GM23338 (cell line): ENCODE data around the gene WRNIP1. TPM values are rescaled to one million over a fixed set of nuclear protein-coding genes. Genes with fewer than 3 reads are reported as not detected.

ENCODE experiments used
- ATAC-seq: fragments of 200-7000 bp; cut with Tn5 transposase; 3 replicates; pipeline ENCODE4 v1.9.1; 2020
- DNase-seq: peaks from one replicate; pipeline ENCODE4 v3.0.0-alpha.2; 2015; ENCODE audit warnings: low spot score
- H2AFZ ChIP-seq: fragments of 200-600 bp; sonication (generic); 2 replicates; pipeline ENCODE4 v1.8.0; 2016; ENCODE audit warnings: antibody characterized with exemption, mild to moderate bottlenecking, moderate library complexity
- H3F3A ChIP-seq: fragments of 200-600 bp; sonication (generic); replicated peaks from 2 replicates; pipeline ENCODE4 v1.8.0; 2017; ENCODE audit warnings: antibody characterized with exemption, mixed run types, low read depth
- H3K27ac ChIP-seq: fragments of 200-600 bp; sonication (generic); 2 replicates; pipeline ENCODE4 v1.6.1; 2016; ENCODE audit warnings: low read depth
- H3K27me3 ChIP-seq: fragments of 200-600 bp; sonication (generic); 2 replicates; pipeline ENCODE4 v1.8.0; 2016; ENCODE audit warnings: mild to moderate bottlenecking, mixed run types, moderate library complexity; ENCODE audit not compliant: insufficient read depth
- H3K36me3 ChIP-seq: fragments of 200-600 bp; sonication (generic); 2 replicates; pipeline ENCODE4 v1.8.0; 2016; ENCODE audit warnings: mild to moderate bottlenecking; ENCODE audit not compliant: insufficient read depth
- H3K4me1 ChIP-seq: fragments of 200-600 bp; sonication (generic); 2 replicates; pipeline ENCODE4 v1.8.0; 2016; ENCODE audit warnings: mild to moderate bottlenecking, moderate library complexity; ENCODE audit not compliant: insufficient read depth
- H3K4me2 ChIP-seq: fragments of 200-600 bp; sonication (generic); 2 replicates; pipeline ENCODE4 v1.7.1; 2017; ENCODE audit warnings: mixed run types
- H3K4me3 ChIP-seq: fragments of 200-600 bp; sonication (generic); 2 replicates; pipeline ENCODE4 v1.6.1; 2016; ENCODE audit warnings: mixed run types
- H3K79me2 ChIP-seq: fragments of 200-600 bp; sonication (generic); replicated peaks from 2 replicates; pipeline ENCODE4 v1.8.0; 2017; ENCODE audit warnings: mild to moderate bottlenecking; ENCODE audit not compliant: insufficient read depth
- H3K9me2 ChIP-seq: fragments of 200-600 bp; sonication (generic); 2 replicates; pipeline ENCODE4 v1.8.0; 2017; ENCODE audit not compliant: insufficient read depth
- H4K20me1 ChIP-seq: fragments of 200-600 bp; sonication (generic); replicated peaks from 2 replicates; pipeline ENCODE4 v1.8.0; 2017; ENCODE audit warnings: mild to moderate bottlenecking; ENCODE audit not compliant: insufficient read depth
- H3K27ac Mint-ChIP-seq: 2 replicates; pipeline ENCODE4 v1.8.0; 2020; ENCODE audit warnings: inconsistent platforms, mild to moderate bottlenecking, moderate library complexity, mixed read lengths
- H3K27me3 Mint-ChIP-seq: 3 replicates; pipeline ENCODE4 v1.8.0; 2022; ENCODE audit warnings: low read depth, mild to moderate bottlenecking, moderate library complexity, mixed read lengths, inconsistent platforms; ENCODE audit not compliant: insufficient read depth, poor library complexity
- H3K36me3 Mint-ChIP-seq: 3 replicates; pipeline ENCODE4 v1.8.0; 2021; ENCODE audit warnings: low read depth, mild to moderate bottlenecking, inconsistent platforms, moderate library complexity, mixed read lengths
- H3K4me1 Mint-ChIP-seq: 3 replicates; pipeline ENCODE4 v1.8.0; 2020; ENCODE audit warnings: mild to moderate bottlenecking, inconsistent platforms, mixed read lengths
- H3K4me3 Mint-ChIP-seq: 3 replicates; pipeline ENCODE4 v1.8.0; 2021; ENCODE audit warnings: moderate library complexity, mild to moderate bottlenecking, inconsistent platforms, mixed read lengths
- H3K9me3 Mint-ChIP-seq: 3 replicates; pipeline ENCODE4 v1.8.0; 2020; ENCODE audit warnings: moderate library complexity, mild to moderate bottlenecking, inconsistent platforms, mixed read lengths
- CREB1 ChIP-seq: fragments of 250-450 bp; sonication (Bioruptor Pico); IDR thresholded peaks from 2 replicates; pipeline ENCODE4 v1.5.0; 2020; ENCODE audit warnings: low read depth, mild to moderate bottlenecking, moderate library complexity
- CTCF ChIP-seq, 2 experiments: fragments of 200-600 bp in 1 of 2; sonication (generic) in 1 of 2; conservative IDR thresholded peaks; 2 replicates each; pipeline versions ENCODE4 v1.5.1 to v1.6.1; 2016 to 2017; ENCODE audit warnings: antibody characterized with exemption in 2 of 2, low read depth in 2 of 2, mild to moderate bottlenecking in 2 of 2, moderate library complexity in 1 of 2
- EZH2 ChIP-seq: fragments of 200-600 bp; sonication (generic); IDR thresholded peaks from one replicate; pipeline ENCODE4 v1.8.0; 2017; ENCODE audit warnings: antibody characterized with exemption, mild to moderate bottlenecking, low read depth; ENCODE audit not compliant: unreplicated experiment
- EZH2phosphoT487 ChIP-seq: fragments of 200-600 bp; sonication (generic); IDR thresholded peaks from one replicate; pipeline ENCODE4 v1.8.1; 2018; ENCODE audit warnings: antibody characterized with exemption; ENCODE audit not compliant: unreplicated experiment
- JUNB ChIP-seq: IDR thresholded peaks from one replicate; pipeline ENCODE4 v1.6.1; 2016; ENCODE audit warnings: antibody characterized with exemption; ENCODE audit not compliant: unreplicated experiment
- NANOG ChIP-seq: IDR thresholded peaks from 2 replicates; pipeline ENCODE4 v1.6.1; 2016; ENCODE audit warnings: antibody characterized with exemption, borderline replicate concordance
- POLR2AphosphoS5 ChIP-seq: IDR thresholded peaks from 2 replicates; pipeline ENCODE4 v1.6.1; 2016; ENCODE audit warnings: antibody characterized with exemption, low read depth
- STAT1 ChIP-seq: IDR thresholded peaks from one replicate; pipeline ENCODE4 v1.6.1; 2016; ENCODE audit warnings: antibody characterized with exemption; ENCODE audit not compliant: unreplicated experiment
- ZNF462 ChIP-seq: fragments of 250-450 bp; sonication (Bioruptor Pico); IDR thresholded peaks from 2 replicates; pipeline ENCODE4 v1.5.0; 2020; ENCODE audit warnings: mild to moderate bottlenecking, moderate library complexity
- polyA plus RNA-seq: library from polyadenylated mRNA; unstranded; fragments of >200 nt; fragmentation: Nextera tagmentation; extraction: Ambion mirVana; gene quantifications from 2 replicates; pipeline ENCODE4 v1.2.1, GENCODE V29; 2016
- total RNA-seq: library from RNA; depleted of rRNA; stranded (reverse); fragments of >200 nt; shearing (Covaris generic); gene quantifications from 2 replicates; pipeline ENCODE4 v1.2.3, GENCODE V29; 2014
- TF ChIP-seq, protein P1 (sequence below): IDR thresholded peaks from one replicate; pipeline ENCODE4 v1.6.1; 2018; ENCODE audit warnings: antibody characterized with exemption; ENCODE audit not compliant: unreplicated experiment

The WRNIP1 gene
- total and polyA plus RNA-seq, 2 experiments from 2014 or later, result 27.6 to 66.0 TPM

DNA sequence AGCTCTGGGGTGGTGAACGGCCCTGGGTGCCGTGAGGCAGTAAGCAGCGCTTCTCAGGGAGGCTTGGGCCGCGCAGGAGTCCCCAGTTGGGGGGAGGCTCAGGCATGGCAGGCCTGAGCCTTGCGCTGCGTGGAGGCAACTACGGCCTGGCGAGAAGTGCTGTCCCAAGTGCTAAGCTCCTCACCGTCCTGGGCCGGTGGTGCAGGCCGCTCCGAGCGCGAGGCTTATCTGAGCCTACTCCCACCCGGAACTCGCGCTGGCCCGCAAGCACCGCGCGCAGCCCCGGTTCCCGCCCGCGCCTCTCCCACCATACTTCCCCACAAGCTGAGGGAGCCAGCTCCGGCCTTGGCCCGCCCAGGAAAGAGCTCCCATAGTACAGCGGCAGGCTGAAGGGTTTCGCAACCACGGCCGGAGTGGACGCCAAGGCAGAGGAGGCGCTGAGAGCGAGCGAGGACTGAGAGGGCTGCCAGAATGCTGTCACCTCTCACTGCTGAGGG is 1.8 kb upstream of the WRNIP1 start:
- 0 out of 3 replicates have a peak, but pooled peaks cover 11% of the 10 kb centered on the region for H3K36me3 Mint-ChIP-seq
- ATAC-seq (no peak), DNase-seq (no peak)
- no peak overlapping the region for H3K4me3 Mint-ChIP-seq
- H4K20me1 ChIP-seq, result peaks cover 21% of the 10 kb centered on the region; the same call in 1 of the 2 replicates
- H3K4me1 Mint-ChIP-seq, result peaks cover 21% of the 10 kb centered on the region
- H3K9me2 ChIP-seq, result no peaks in the 10 kb centered on the region
- peaks cover 23% of the 10 kb centered on the region for H3K79me2 ChIP-seq
- peaks cover 19% of the 10 kb centered on the region for H3K4me1 ChIP-seq
- H3K4me2 ChIP-seq, result no peak overlapping the region
- H3K36me3 ChIP-seq, result no peaks in the 10 kb centered on the region
- TF ChIP-seq EZH2, result no peak
- TF ChIP-seq CREB1 (CRISPR knock-in tag), result no peak
- TF ChIP-seq CTCF (conservative IDR thresholded peaks at IDR 0.05; ENCODE audit: low read depth in 2 of 2), result no peak
- TF ChIP-seq, protein P1, sequence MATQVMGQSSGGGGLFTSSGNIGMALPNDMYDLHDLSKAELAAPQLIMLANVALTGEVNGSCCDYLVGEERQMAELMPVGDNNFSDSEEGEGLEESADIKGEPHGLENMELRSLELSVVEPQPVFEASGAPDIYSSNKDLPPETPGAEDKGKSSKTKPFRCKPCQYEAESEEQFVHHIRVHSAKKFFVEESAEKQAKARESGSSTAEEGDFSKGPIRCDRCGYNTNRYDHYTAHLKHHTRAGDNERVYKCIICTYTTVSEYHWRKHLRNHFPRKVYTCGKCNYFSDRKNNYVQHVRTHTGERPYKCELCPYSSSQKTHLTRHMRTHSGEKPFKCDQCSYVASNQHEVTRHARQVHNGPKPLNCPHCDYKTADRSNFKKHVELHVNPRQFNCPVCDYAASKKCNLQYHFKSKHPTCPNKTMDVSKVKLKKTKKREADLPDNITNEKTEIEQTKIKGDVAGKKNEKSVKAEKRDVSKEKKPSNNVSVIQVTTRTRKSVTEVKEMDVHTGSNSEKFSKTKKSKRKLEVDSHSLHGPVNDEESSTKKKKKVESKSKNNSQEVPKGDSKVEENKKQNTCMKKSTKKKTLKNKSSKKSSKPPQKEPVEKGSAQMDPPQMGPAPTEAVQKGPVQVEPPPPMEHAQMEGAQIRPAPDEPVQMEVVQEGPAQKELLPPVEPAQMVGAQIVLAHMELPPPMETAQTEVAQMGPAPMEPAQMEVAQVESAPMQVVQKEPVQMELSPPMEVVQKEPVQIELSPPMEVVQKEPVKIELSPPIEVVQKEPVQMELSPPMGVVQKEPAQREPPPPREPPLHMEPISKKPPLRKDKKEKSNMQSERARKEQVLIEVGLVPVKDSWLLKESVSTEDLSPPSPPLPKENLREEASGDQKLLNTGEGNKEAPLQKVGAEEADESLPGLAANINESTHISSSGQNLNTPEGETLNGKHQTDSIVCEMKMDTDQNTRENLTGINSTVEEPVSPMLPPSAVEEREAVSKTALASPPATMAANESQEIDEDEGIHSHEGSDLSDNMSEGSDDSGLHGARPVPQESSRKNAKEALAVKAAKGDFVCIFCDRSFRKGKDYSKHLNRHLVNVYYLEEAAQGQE, result no peak
- TF ChIP-seq ZNF462 (CRISPR knock-in tag), result no peak
- TF ChIP-seq JUNB, result no peak
- TF ChIP-seq STAT1, result no peak
- TF ChIP-seq POLR2AphosphoS5, result no peak
- TF ChIP-seq EZH2phosphoT487, result no peak
- TF ChIP-seq NANOG, result no peak
- peaks cover 5% of the 10 kb centered on the region; the same call in 1 of the 2 replicates for H3K27me3 ChIP-seq
- no peaks in the 10 kb centered on the region for H3F3A ChIP-seq
- H3K9me3 Mint-ChIP-seq, result peaks cover 8% of the 10 kb centered on the region; the same call in 1 of the 3 replicates
- 0 out of 2 replicates have a peak overlapping the region, but pooled peaks have one; percentile 44 for H2AFZ ChIP-seq
- peaks cover 7% of the 10 kb centered on the region for H3K27me3 Mint-ChIP-seq
- H3K27ac Mint-ChIP-seq, result no peak overlapping the region
- H3K27ac ChIP-seq, result no peak overlapping the region
- H3K4me3 ChIP-seq, result no peak overlapping the region
